Lower lobe of right lung (tissue), 2 donors: ENCODE measurements around the gene LAGE3. TPM values are rescaled to one million over a fixed set of nuclear protein-coding genes. Genes with fewer than 3 reads are reported as not detected.
A peak's percentile ranks its signal among the peaks of the same experiment; 100 is the strongest.

Experiments used
- ATAC-seq, 2 donors: fragments of 200-7000 bp; cut with Tn5 transposase; one replicate each; pipeline ENCODE4 v1.9.1; 2020 to 2022; ENCODE audit warnings: mild to moderate bottlenecking in 2 of 2, moderate library complexity in 2 of 2
- DNase-seq: peaks from one replicate; pipeline ENCODE4 v3.0.0-alpha.2; 2020
- H3K27ac ChIP-seq: fragments of 200-600 bp; one replicate; pipeline ENCODE4 v1.8.0; 2022
- H3K27me3 ChIP-seq: fragments of 200-600 bp; one replicate; pipeline ENCODE4 v1.8.0; 2022; ENCODE audit warnings: low read depth
- H3K36me3 ChIP-seq: fragments of 200-600 bp; one replicate; pipeline ENCODE4 v1.8.0; 2022; ENCODE audit warnings: mild to moderate bottlenecking
- H3K4me1 ChIP-seq: fragments of 200-600 bp; one replicate; pipeline ENCODE4 v1.8.0; 2022
- H3K4me3 ChIP-seq: fragments of 200-600 bp; one replicate; pipeline ENCODE4 v1.8.0; 2022; ENCODE audit warnings: mild to moderate bottlenecking
- H3K9me3 ChIP-seq: fragments of 200-600 bp; one replicate; pipeline ENCODE4 v1.8.0; 2022
- CTCF ChIP-seq: fragments of 200-600 bp; IDR thresholded peaks from one replicate; pipeline ENCODE4 v1.8.0; 2022; ENCODE audit warnings: antibody characterized with exemption, mild to moderate bottlenecking
- intact Hi-C: fragments of 100-400 bp; cut with DNase I; formaldehyde crosslinking; loops from one replicate; pipeline ENCODE4 v1.11.0; 2022
- total RNA-seq: library from RNA; stranded (reverse); fragmentation: NEBNext Ultra II Directional; extraction: Animal tissue kit (Norgen Biotek cat#: 25700); gene quantifications from one replicate; pipeline ENCODE4 v1.2.1, GENCODE V29; 2021
- donor health status: DM: no; HTN: yes; CAD: no; lungs with severe emphysema.

The LAGE3 gene
- total RNA-seq, 1 donor from 2014 or later, result 20.4 TPM

GRCh38 chrX:154517101-154517781 lies 38.2 kb upstream of the LAGE3 start:
- H3K9me3 ChIP-seq, result no peaks in the 10 kb centered on the region
- no peak for TF ChIP-seq CTCF
- peak overlapping the region; percentile 90 for H3K27ac ChIP-seq
- no peaks in the 10 kb centered on the region for H3K36me3 ChIP-seq
- intact Hi-C loops, result no loop called here
- no peaks in the 10 kb centered on the region for H3K27me3 ChIP-seq
- H3K4me1 ChIP-seq, result peaks cover 13% of the 10 kb centered on the region
- DNase-seq (no peak), ATAC-seq (peak in 1 of 2 donors; percentile 1)
- peak overlapping the region; percentile 67 for H3K4me3 ChIP-seq

- Histone ChIP-seq H3K9me3 (no peaks in the 10 kb centered on the region), H3K27me3 (no peaks in the 10 kb centered on the region), H3K27ac (peak overlapping the region; percentile 90), H3K4me1 (peaks cover 13% of the 10 kb centered on the region), H3K36me3 (no peaks in the 10 kb centered on the region), H3K4me3 (peak overlapping the region; percentile 67)
- intact Hi-C loops, result no loop called here
- ATAC-seq (peak; percentile 37 to 46), DNase-seq (no peak)
- no peak for TF ChIP-seq CTCF
These were observed 37.6 kb upstream of the LAGE3 start for GRCh38 chrX:154516656-154517100.

GRCh38 chrX:154515966-154516655 lies 37.0 kb upstream of the LAGE3 start, which contains the start of gene FAM3A:
FAM3A (minus strand) TSS chrX:154516232; CDS start chrX:154515772, 460 bp downstream.
- no peak for TF ChIP-seq CTCF
- peak; percentile 96 to 98 for ATAC-seq

GRCh38 chrX:154515090-154515965 lies 36.2 kb upstream of the LAGE3 start:
- Histone ChIP-seq H3K27me3 (no peaks in the 10 kb centered on the region), H3K36me3 (no peaks in the 10 kb centered on the region), H3K27ac (peak overlapping the region; percentile 90), H3K4me3 (peak overlapping the region; percentile 67), H3K4me1 (peaks cover 13% of the 10 kb centered on the region), H3K9me3 (no peaks in the 10 kb centered on the region)
- TF ChIP-seq CTCF, result no peak
- ATAC-seq (peak; percentile 9 to 26), DNase-seq (peak; percentile 55)
- intact Hi-C loops, result no loop called here

More at GRCh38 chrX:154515966-154516655, 37.0 kb upstream of the LAGE3 start, which contains the start of gene FAM3A:
- DNase-seq, result peak; percentile 93
- Histone ChIP-seq H3K27me3 (no peaks in the 10 kb centered on the region), H3K9me3 (no peaks in the 10 kb centered on the region), H3K27ac (peak within 1 kb of the TSS; percentile 90), H3K4me3 (peak within 1 kb of the TSS; percentile 67), H3K36me3 (no peaks in the 10 kb centered on the region), H3K4me1 (peaks cover 13% of the 10 kb centered on the region)
- intact Hi-C loops, result no loop called here

GRCh38 chrX:154513716-154514115 lies 34.6 kb upstream of the LAGE3 start:
- no peak for DNase-seq

More at GRCh38 chrX:154513716-154514115, 34.6 kb upstream of the LAGE3 start:
- Histone ChIP-seq H3K36me3 (no peaks in the 10 kb centered on the region), H3K27ac (no peak overlapping the region), H3K27me3 (no peaks in the 10 kb centered on the region), H3K4me1 (peaks cover 13% of the 10 kb centered on the region), H3K4me3 (no peak overlapping the region), H3K9me3 (no peaks in the 10 kb centered on the region)
- intact Hi-C loops, result no loop called here
- no peak for TF ChIP-seq CTCF
- ATAC-seq, result no peak
